ENCODE results near the gene KCNH2.

Gene KCNH2

GRCh38 chr7:150945171-150945852 is 32.8 kb downstream of the KCNH2 start:
- no peak for TF ChIP-seq CTCF (IDR thresholded peaks at IDR 0.05; ENCODE audit: low read depth, low read length, missing control alignments)
- H3K4me3 ChIP-seq (ENCODE audit: low read depth, low read length), result no peak overlapping the region
- no peak for DNase-seq (ENCODE audit: low read depth)
- in situ Hi-C loops (cut with HindIII; ENCODE audit: low sequenced_read_pairs), result no loop called here

GRCh38 chr7:150944066-150945042 is 33.8 kb downstream of the KCNH2 start:
- H3K4me3 ChIP-seq (ENCODE audit: low read depth, low read length), result no peak overlapping the region
- in situ Hi-C loops (cut with HindIII; ENCODE audit: low sequenced_read_pairs), result no loop called here
- DNase-seq (ENCODE audit: low read depth), result no peak
- TF ChIP-seq CTCF (IDR thresholded peaks at IDR 0.05; ENCODE audit: low read depth, low read length, missing control alignments), result no peak

- H3K4me3 ChIP-seq (ENCODE audit: low read depth, low read length), result no peak overlapping the region
- no peak for TF ChIP-seq CTCF (IDR thresholded peaks at IDR 0.05; ENCODE audit: low read depth, low read length, missing control alignments)
- DNase-seq (ENCODE audit: low read depth), result no peak
- in situ Hi-C loops (cut with HindIII; ENCODE audit: low sequenced_read_pairs), result no loop called here
Observed at GRCh38 chr7:150943453-150943814, 34.7 kb downstream of the KCNH2 start.

GRCh38 chr7:150942591-150943452 is 35.3 kb downstream of the KCNH2 start:
- DNase-seq (ENCODE audit: low read depth), result no peak
- no peak for TF ChIP-seq CTCF (IDR thresholded peaks at IDR 0.05; ENCODE audit: low read depth, low read length, missing control alignments)
- no peak overlapping the region for H3K4me3 ChIP-seq (ENCODE audit: low read depth, low read length)
- in situ Hi-C loops (cut with HindIII; ENCODE audit: low sequenced_read_pairs), result no loop called here

GRCh38 chr7:150942001-150942590 is 36.0 kb downstream of the KCNH2 start:
- in situ Hi-C loops (cut with HindIII; ENCODE audit: low sequenced_read_pairs), result no loop called here
- no peak overlapping the region for H3K4me3 ChIP-seq (ENCODE audit: low read depth, low read length)
- no peak for DNase-seq (ENCODE audit: low read depth)
- no peak for TF ChIP-seq CTCF (IDR thresholded peaks at IDR 0.05; ENCODE audit: low read depth, low read length, missing control alignments)
